HL-60/S4 treated with retinoic acid at 250 ng/mL for 4 days and 3 days (cell line): ENCODE results near the gene DFFB.

Source experiments
- in situ Hi-C: fragments of 300-500 bp; cut with MboI; formaldehyde crosslinking; loops from 2 replicates; pipeline ENCODE4 v1.7.0; 2022; ENCODE audit warnings: low sequenced_read_pairs

The DFFB gene

GRCh38 chr1:3894626-3895278, 37.5 kb downstream of the DFFB start:
- in situ Hi-C loops, result no loop called here

DNA sequence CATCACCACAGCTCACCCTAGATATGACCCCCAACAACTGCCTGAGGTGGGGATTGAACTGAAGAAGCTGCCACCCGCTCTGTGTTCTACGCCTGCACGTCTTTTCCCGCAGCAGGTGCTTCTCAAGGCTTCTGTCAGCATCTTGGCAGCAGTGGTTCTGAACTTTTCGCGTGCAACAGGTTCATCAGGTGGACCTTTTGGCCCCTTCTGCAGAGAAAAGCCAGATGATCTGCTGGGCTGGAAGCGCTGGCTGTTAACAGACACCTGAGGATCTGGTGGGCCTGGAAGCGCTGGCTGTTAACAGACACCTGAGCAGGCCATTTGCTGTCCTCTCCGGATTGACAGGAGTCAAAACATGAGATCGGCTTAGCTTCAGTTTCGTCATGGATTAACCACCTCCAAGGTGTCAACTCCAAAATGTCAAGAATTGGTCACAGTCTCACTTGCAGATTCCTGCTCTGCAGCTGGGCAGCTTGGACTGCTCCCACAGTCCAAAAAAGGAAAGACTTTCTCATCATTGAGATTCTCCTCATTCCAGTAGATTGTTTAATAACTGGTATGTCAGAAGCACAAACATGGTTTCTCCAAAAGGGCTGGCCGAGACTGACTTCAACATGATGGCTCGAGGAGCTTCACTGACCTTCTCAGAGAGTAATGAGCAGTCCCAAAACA, 38.1 kb downstream of the DFFB start:
- in situ Hi-C loops, result no loop called here

DNA sequence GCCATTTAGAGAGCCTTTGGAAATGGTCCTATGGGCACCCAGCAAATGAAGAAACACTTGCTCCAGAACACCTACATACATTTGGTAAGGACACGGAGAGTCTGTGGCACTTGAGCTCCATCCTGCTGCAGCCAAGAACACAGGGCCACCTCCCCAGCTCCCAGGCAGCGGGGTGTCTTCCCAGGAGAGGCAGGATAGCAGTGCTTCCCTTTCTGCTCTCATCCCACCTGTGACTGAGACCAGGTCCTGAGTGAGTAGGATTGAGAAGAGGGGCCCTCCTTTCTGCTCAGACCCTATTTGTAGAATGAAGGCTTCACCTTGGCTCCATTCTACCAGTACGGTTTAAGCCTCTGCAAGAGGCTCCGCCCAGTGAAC, 38.7 kb downstream of the DFFB start:
- in situ Hi-C loops, result no loop called here

DNA sequence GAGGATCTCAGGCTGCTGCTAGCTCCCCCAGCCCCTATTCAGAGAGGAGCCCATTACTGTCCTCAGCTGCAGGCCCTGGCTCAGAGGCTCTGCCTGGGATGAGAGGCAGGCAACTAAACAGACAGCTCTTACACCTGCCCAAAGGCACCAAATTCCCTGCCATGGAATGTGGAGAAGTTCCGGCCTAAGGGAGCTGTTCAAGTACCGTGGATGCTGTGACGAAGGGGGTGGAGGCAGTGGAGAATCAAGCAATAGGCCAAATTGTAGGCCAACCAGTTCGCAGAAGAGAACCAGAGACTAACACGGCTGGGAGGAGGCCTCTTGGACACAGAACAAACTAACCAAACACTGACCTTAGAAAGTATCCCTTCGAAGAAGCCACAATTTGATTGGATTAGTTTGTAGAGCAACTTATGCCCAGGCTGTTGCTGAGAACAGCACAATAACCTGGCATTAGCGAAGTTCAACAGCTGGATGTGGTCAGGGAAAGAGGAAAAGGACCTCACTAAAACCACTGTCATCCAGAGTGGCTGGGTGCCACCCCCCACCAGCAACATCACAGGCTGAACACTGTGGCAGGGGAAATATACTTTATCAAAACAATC, 39.2 kb downstream of the DFFB start:
- in situ Hi-C loops, result no loop called here

- in situ Hi-C loops, result no loop called here
Measured at GRCh38 chr1:3898475-3898735, 41.1 kb downstream of the DFFB start.

DNA sequence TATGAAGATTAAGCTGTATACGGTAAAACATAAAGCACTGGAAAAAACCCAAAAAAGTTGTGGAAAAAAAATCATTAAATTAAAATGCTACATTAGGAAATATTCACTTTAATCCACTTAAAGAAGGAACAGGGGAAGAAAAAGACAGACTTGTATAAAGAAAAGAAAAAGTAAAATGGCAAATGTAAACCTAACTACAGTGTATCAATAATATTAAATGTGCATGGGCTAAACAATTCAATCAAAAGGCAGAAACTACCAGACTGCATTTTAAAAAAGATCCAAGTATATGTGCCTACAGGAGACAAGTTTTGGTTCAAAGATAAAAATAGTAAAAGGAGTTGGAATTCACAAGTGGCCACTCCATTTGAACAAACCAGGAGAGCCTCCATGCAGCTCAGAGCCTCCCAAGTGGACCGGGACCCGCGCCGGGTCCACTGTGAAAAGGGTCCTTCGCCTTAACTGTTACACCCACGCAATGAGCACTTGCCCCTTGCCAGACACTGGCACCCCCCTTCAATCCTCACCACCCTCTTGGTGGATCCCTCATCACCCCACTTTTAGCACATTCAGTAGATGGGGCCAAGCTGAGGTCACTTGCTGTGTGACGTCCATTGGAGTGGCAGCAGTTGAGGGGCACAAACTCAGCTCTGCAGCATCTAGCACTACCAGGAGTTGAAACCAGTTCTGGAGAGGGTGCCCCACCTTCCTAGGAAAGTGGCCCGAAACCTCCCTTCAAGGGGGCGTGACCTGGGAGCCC, 41.9 kb downstream of the DFFB start:
- in situ Hi-C loops, result no loop called here

DNA sequence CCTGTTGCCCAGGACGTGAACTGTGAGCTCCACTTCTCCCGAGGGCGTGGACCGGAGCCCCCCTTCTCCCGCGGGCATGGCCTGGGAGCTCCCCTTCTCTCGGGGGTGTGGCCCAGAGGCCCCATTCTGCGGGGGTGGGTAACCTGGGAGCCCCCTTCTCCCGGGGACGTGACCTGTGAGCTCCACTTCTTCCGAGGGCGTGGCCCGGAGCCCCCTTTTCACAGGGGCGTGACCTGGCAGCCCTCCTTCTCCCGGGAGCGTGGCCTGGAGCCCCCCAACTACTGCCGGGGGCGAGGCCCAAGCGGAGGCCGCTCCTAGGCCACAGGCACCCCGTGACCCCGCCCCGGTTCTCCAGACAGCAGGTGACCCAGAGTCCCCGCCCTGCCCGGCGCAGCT, 42.5 kb downstream of the DFFB start:
- in situ Hi-C loops, result no loop called here

DNA sequence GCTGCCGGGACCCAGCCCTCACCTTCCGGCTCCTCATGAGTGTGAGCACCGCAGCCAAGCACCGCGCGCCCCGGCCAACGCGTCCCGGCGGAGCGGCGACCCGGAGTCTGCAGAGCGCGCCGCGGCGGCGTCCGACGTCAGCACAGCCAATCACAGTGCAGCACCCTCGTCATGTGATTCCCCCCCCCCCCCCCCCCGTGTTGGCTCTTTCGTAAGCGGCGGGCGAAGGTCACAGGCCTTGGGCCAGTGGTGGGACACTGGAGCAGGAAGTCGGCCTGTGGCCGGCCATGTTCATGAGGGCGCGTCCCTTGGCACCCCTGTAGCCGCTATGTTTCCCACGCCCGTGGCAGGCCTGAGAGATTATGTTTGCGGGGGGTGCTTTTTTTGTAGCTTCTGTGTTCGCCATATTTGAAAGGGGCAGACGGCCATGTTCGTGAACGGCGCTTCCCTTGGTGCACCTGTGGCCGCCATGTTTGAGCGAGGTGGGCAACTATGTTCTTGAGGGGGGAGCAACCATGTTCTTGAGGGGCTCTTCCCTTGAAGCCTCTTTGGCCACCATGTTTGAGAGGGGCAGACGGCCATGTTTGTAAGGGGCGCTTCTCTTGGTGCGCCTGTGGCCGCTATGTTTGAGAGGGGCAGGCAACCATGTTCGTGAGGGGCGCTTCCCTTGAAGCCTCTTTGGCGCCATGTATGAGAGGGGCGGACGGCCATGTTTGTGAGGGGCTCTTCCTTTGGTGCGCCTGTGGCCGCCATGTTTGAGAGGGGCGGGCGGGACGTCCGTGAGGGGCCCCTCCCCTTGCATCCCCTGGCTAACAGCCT, 43.1 kb downstream of the DFFB start, which contains the start of gene C1orf174:
Gene C1orf174 (minus strand): TSS at position 123 of the 819 bp plus-strand sequence. CDS start 86 bp downstream, at position 37.
- in situ Hi-C loops, result no loop called here

DNA sequence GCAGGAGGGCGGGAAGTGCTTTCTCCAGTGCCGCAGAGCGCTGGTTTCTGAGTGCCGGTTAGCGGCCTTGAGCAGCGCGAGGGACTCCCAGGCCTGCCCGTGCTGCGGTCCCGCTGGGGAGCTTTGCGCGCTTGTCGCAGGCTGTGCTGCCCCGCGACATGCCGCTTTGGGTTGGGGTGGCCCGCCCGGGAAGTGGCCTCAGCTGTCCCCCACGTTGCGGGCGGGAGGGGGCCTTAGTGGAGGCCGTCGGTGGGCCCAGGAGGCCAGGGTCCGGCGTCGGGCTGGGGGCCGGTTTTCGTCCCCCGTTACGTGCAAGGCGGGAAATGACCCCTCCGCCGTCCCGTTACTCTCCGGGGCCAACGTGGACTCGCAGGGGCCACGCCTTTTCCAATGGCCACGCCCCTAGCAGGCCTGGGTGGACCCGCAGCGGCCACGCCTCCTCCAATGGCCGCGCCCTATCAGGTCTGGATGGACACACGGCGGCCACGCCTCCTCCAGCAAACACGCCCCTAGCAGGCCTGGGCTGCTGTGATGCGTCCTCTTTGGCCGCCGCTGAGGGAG, 43.8 kb downstream of the DFFB start:
- in situ Hi-C loops, result no loop called here

- in situ Hi-C loops, result no loop called here
Measured at GRCh38 chr1:3902111-3902511, 44.8 kb downstream of the DFFB start.

- in situ Hi-C loops, result no loop called here
Measured at GRCh38 chr1:3902571-3903091, 45.4 kb downstream of the DFFB start.

- in situ Hi-C loops, result no loop called here
Measured at GRCh38 chr1:3903141-3904005, 46.1 kb downstream of the DFFB start.

DNA sequence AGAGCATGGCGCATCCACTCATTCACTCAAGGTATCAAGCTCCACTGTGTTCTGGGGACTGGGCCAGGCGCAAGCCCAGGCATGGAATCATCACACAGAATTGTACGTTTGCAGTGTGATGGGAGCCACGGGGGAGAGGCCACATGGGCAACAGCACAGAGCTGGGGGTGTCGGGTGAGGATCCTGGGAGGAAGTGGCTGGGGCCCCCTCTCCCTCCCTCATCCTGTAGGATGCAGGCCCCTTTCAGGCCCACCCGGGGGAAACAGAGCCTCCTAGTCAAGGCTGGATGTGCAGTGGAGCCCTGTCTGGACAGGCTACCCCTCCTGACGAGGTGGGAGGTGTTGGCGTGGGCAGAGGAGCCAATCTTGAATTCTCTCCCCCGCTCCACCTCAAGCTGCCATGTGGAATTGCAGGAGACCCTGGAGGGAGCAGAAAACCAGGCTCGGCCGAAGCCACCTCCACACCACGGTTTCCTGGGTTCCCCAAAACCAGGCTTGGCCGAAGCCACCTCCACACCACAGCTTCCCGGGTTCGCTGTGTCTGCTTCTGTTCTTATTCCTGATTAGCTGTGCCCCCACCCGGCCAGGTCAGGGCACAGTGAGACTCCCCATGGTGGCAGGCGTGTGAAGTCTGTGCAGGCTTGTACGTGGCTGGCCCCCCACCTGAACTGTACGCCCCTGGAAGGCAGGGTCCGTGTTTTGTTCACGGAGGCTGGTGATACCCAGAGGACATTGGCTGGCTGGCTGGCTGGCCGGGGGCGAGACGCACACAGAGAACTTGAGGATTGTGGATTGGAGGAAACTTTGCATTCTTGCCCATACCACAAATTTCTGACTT, 46.9 kb downstream of the DFFB start:
- in situ Hi-C loops, result no loop called here

GRCh38 chr1:3904843-3905185, 47.5 kb downstream of the DFFB start:
- in situ Hi-C loops, result no loop called here

DNA sequence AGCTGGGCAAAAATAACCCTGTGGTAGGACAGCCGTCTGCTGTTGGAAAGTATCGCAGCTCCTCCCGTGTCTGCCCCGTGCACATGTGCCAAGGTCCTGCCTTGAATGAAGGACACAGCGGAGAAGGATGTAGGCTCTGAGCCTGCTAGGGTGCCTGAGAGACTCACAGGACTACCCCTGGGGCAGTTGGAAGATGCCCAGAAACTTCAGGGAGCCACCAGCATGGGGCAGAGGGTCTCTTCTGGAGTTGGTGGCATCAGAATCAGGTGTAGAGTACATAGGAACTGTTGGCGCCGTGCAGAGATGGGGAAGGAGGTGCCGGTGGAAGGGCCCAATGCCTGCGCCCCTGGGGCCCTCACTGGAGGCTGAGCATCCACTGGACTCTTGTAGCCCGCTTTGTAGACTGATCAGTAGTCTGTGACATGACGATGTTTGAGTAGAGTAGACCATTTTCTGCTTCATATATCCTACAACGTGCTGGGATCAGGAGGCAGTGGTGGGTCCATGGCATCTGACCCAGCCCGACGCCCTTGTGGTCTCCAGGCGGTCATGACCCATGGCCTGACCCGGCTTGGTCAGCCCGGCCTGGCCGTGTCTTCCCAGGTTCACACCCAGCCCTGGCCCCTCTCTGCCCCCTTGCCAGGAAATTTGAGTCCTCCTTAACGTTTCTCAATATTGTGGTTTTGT, 48.1 kb downstream of the DFFB start:
- in situ Hi-C loops, result no loop called here

- in situ Hi-C loops, result no loop called here
Measured at GRCh38 chr1:3905953-3906671, 48.8 kb downstream of the DFFB start.

DNA sequence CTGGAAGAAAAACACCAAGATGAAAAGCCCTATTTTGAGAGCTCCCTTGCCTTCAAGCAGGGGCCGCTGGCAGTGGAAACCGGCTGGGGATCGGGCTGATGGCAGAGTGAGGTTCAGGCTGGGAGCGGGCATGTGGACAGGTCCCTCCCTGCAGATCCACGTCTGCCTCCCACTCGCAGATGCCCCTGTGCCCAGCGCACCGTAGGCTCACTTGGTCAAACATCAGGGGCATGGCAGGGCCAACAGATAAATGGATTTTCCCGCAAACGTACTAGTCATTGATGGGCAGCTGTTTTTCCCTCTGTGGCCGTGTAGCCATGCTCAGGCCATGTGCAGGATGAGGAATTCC, 49.4 kb downstream of the DFFB start:
- in situ Hi-C loops, result no loop called here
